HEK293 (cell line): ENCODE measurements around the gene ANKRD33B.

Experiments used
- CTCF ChIP-seq: fragments of 450-650 bp; formaldehyde crosslinking; IDR thresholded peaks from 2 replicates; pipeline ENCODE4 v1.5.1; 2016; ENCODE audit warnings: missing biosample characterization, missing genetic modification characterization
- KLF16 ChIP-seq: fragments of 450-650 bp; formaldehyde crosslinking; IDR thresholded peaks from 2 replicates; pipeline ENCODE4 v1.5.1; 2017; ENCODE audit warnings: missing biosample characterization, missing genetic modification characterization
- SP3 ChIP-seq: fragments of 450-650 bp; formaldehyde crosslinking; IDR thresholded peaks from 2 replicates; pipeline ENCODE4 v1.5.1; 2016; ENCODE audit warnings: missing biosample characterization, missing genetic modification characterization
- ZBTB17 ChIP-seq: fragments of 450-650 bp; formaldehyde crosslinking; IDR thresholded peaks from 2 replicates; pipeline ENCODE4 v1.5.1; 2016; ENCODE audit warnings: missing biosample characterization, missing genetic modification characterization
- ZBTB20 ChIP-seq: fragments of 450-650 bp; formaldehyde crosslinking; IDR thresholded peaks from 2 replicates; pipeline ENCODE4 v1.5.1; 2016; ENCODE audit warnings: missing biosample characterization, missing genetic modification characterization
- ZNF10 ChIP-seq: fragments of 450-650 bp; formaldehyde crosslinking; IDR thresholded peaks from 2 replicates; pipeline ENCODE4 v1.5.1; 2017; ENCODE audit warnings: missing biosample characterization, missing genetic modification characterization
- ZNF148 ChIP-seq: fragments of 450-650 bp; formaldehyde crosslinking; IDR thresholded peaks from 2 replicates; pipeline ENCODE4 v1.5.0; 2017; ENCODE audit warnings: missing biosample characterization, missing genetic modification characterization, borderline replicate concordance
- ZNF184 ChIP-seq: fragments of 450-650 bp; IDR thresholded peaks from 2 replicates; pipeline ENCODE4 v1.5.1; 2018; ENCODE audit warnings: missing biosample characterization, mild to moderate bottlenecking, missing genetic modification characterization
- ZNF211 ChIP-seq: fragments of 450-650 bp; formaldehyde crosslinking; IDR thresholded peaks from 2 replicates; pipeline ENCODE4 v1.5.1; 2016; ENCODE audit warnings: low read depth, missing biosample characterization, missing genetic modification characterization
- ZNF248 ChIP-seq: fragments of 450-650 bp; formaldehyde crosslinking; IDR thresholded peaks from 2 replicates; pipeline ENCODE4 v1.5.1; 2017; ENCODE audit warnings: missing biosample characterization, missing genetic modification characterization
- ZNF274 ChIP-seq, 2 experiments: fragments of 200-500 bp in 1 of 2; fragments of 450-650 bp in 1 of 2; sonication (Bioruptor generic) in 1 of 2; formaldehyde crosslinking in 1 of 2; IDR thresholded peaks; 2 replicates each; pipeline versions ENCODE4 v1.5.1 to v1.6.1; 2014 to 2016; ENCODE audit warnings: borderline replicate concordance in 1 of 2, inconsistent platforms in 1 of 2, low read length in 1 of 2, missing biosample characterization in 1 of 2, missing genetic modification characterization in 1 of 2
- ZNF521 ChIP-seq: fragments of 450-650 bp; formaldehyde crosslinking; IDR thresholded peaks from 2 replicates; pipeline ENCODE4 v1.5.1; 2017; ENCODE audit warnings: missing biosample characterization, mild to moderate bottlenecking, missing genetic modification characterization
- ZNF558 ChIP-seq: fragments of 450-650 bp; formaldehyde crosslinking; IDR thresholded peaks from 2 replicates; pipeline ENCODE4 v1.5.1; 2016; ENCODE audit warnings: missing biosample characterization, missing genetic modification characterization

- TF ChIP-seq ZNF274 (IDR thresholded peaks at IDR 0.05; ENCODE audit: low read length) (no peak), ZNF274 (tag by site-specific recombination; IDR thresholded peaks at IDR 0.05; ENCODE audit: borderline replicate concordance) (no peak), ZNF521 (tag by site-specific recombination) (no peak), ZNF184 (tag by site-specific recombination) (no peak), ZNF248 (tag by site-specific recombination) (no peak), ZBTB20 (tag by site-specific recombination) (no peak), ZNF211 (no peak), CTCF (tag by site-specific recombination) (no peak), ZNF10 (tag by site-specific recombination) (no peak), ZNF148 (no peak), SP3 (tag by site-specific recombination) (no peak), KLF16 (no peak), ZBTB17 (tag by site-specific recombination) (no peak), ZNF558 (tag by site-specific recombination) (no peak)
Observed at GRCh38 chr5:10525124-10525495, 38.8 kb upstream of the ANKRD33B start.
